PFSK-1 (cell line): ENCODE measurements around the gene ZNF185.

Source experiments
- FOXP2 ChIP-seq: optimal IDR thresholded peaks from 2 replicates; pipeline ENCODE3; 2011; ENCODE audit warnings: borderline replicate concordance, control low read depth, inconsistent platforms; ENCODE audit not compliant: insufficient read depth; ENCODE audit errors: extremely low read length, extremely low read depth
- POLR2AphosphoS5 ChIP-seq: IDR thresholded peaks from 2 replicates; pipeline ENCODE4 v1.6.1; 2012; ENCODE audit warnings: low read depth, mild to moderate bottlenecking, control low read depth, low read length, moderate library complexity
- SIN3A ChIP-seq: IDR thresholded peaks from 2 replicates; pipeline ENCODE4 v1.6.1; 2012; ENCODE audit warnings: mild to moderate bottlenecking, low read length, moderate library complexity, borderline replicate concordance; ENCODE audit not compliant: insufficient read depth
- TAF1 ChIP-seq: IDR thresholded peaks from 2 replicates; pipeline ENCODE4 v1.6.1; 2012; ENCODE audit warnings: low read length, control low read depth, borderline replicate concordance; ENCODE audit not compliant: insufficient read depth
- TF ChIP-seq, protein P1 (sequence below), 2 experiments: IDR thresholded peaks; 2 replicates each; pipeline versions ENCODE4 v1.6.1 to v1.8.0; 2011 to 2012; ENCODE audit warnings: low read depth in 2 of 2, low read length in 2 of 2, control low read depth in 1 of 2, inconsistent platforms in 1 of 2, mild to moderate bottlenecking in 1 of 2, moderate library complexity in 1 of 2; ENCODE audit not compliant: insufficient read depth in 1 of 2

DNA sequence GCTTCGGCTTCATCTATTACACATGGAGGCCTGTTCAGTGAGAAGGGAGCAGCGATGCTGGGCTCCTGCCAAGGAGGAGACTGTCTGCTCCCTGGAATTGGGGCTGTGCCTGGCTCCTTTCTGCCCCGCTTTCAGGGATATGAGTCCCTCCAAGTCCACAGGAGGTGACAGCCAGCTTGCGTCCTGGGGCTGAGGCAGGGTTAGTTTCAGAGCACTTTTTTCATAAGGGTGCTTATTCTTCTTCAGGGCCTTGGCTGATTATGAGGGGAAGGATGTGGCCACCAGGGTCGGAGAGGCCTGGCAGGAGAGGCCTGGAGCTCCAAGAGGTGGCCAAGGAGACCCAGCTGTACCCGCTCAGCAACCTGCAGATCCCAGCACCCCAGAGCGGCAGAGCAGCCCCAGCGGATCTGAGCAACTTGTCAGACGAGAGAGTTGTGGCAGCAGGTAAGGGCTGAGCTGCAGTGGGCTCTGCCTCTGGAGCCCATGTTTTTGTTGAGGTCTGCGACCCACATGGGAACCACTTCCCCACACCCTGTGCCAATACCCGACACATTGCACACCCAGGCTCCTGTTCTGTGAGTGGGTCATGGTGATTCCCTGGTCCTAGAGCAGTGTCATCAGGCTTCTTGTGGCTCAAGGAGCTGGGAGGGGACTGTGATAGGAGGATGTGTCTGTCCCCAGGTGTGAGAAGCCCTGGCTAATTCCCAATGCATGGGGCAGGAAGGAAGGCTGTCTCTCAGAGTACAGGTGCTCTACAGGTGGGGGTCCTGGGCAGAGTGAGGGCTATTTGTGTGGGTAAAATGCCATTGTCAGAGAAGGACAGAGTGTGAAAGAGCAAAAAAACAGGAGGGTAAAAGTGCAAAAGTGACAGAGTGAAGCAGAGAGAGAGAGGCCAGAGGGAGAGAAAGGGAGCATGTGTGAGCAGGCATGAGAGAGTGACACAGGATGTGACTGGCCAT, 47.4 kb downstream of the ZNF185 start:
- TF ChIP-seq POLR2AphosphoS5 = no peak
- no peak for TF ChIP-seq SIN3A
- TF ChIP-seq, protein P1, sequence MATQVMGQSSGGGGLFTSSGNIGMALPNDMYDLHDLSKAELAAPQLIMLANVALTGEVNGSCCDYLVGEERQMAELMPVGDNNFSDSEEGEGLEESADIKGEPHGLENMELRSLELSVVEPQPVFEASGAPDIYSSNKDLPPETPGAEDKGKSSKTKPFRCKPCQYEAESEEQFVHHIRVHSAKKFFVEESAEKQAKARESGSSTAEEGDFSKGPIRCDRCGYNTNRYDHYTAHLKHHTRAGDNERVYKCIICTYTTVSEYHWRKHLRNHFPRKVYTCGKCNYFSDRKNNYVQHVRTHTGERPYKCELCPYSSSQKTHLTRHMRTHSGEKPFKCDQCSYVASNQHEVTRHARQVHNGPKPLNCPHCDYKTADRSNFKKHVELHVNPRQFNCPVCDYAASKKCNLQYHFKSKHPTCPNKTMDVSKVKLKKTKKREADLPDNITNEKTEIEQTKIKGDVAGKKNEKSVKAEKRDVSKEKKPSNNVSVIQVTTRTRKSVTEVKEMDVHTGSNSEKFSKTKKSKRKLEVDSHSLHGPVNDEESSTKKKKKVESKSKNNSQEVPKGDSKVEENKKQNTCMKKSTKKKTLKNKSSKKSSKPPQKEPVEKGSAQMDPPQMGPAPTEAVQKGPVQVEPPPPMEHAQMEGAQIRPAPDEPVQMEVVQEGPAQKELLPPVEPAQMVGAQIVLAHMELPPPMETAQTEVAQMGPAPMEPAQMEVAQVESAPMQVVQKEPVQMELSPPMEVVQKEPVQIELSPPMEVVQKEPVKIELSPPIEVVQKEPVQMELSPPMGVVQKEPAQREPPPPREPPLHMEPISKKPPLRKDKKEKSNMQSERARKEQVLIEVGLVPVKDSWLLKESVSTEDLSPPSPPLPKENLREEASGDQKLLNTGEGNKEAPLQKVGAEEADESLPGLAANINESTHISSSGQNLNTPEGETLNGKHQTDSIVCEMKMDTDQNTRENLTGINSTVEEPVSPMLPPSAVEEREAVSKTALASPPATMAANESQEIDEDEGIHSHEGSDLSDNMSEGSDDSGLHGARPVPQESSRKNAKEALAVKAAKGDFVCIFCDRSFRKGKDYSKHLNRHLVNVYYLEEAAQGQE (IDR thresholded peaks at IDR 0.05; ENCODE audit: insufficient read depth in 1 of 2, low read depth in 2 of 2, low read length in 2 of 2) = no peak
- TF ChIP-seq TAF1 = no peak
- TF ChIP-seq FOXP2 = no peak
